ENCODE measurements around the gene KCMF1. TPM values are rescaled to one million over a fixed set of nuclear protein-coding genes. Genes with fewer than 3 reads are reported as not detected.
A peak's percentile ranks its signal among the peaks of the same experiment; 100 is the strongest.

Gene KCMF1
- total and polyA plus RNA-seq, 11 donors: 10.9 to 104 (median 80.0) TPM

- DNase-seq (no peak), ATAC-seq (no peak)
- TF ChIP-seq CTCF (IDR thresholded peaks at IDR 0.05) (no peak), POLR2A (IDR thresholded peaks at IDR 0.05) (no peak)
- Histone ChIP-seq H3K36me3 (peaks cover 0 to 90% (median 62%) of the 10 kb centered on the region in 9 donors), H3K4me3 (no peak overlapping the region), H3K4me1 (peaks cover 0 to 12% (median 0%) of the 10 kb centered on the region in 12 donors), H3K9me3 (no peaks in the 10 kb centered on the region), H3K27ac (no peak overlapping the region), H3K27me3 (no peaks in the 10 kb centered on the region)
- intact Hi-C loops (cut with DNase I): no loop called here
- 89 to 95% (median 91%) methylated on average over 4 of the region's 4 CpGs for WGBS, 4 donors
Observed at GRCh38 chr2:85042330-85042729, 71.4 kb downstream of the KCMF1 start.

- no peak for TF ChIP-seq CTCF (IDR thresholded peaks at IDR 0.05)
- no peak for TF ChIP-seq POLR2A (IDR thresholded peaks at IDR 0.05)
- no peaks in the 10 kb centered on the region for H3K9me3 ChIP-seq
- peaks cover 0 to 5% (median 0%) of the 10 kb centered on the region in 12 donors for H3K4me1 ChIP-seq
- peaks cover 0 to 100% (median 81%) of the 10 kb centered on the region in 9 donors for H3K36me3 ChIP-seq
- DNase-seq (no peak), ATAC-seq (peak in 2 of 4 donors; percentile 45 to 54)
- no peak overlapping the region for H3K27ac ChIP-seq
- intact Hi-C loops (cut with DNase I): no loop called here
- no peaks in the 10 kb centered on the region for H3K27me3 ChIP-seq
- WGBS, 4 donors: 92 to 99% (median 99%) methylated on average over 3 of the region's 3 CpGs
- H3K4me3 ChIP-seq: no peak overlapping the region
Observed at GRCh38 chr2:85048534-85048933, 77.6 kb downstream of the KCMF1 start.

GRCh38 chr2:85049236-85049635 is 78.3 kb downstream of the KCMF1 start:
- Histone ChIP-seq H3K9me3 (no peaks in the 10 kb centered on the region), H3K4me3 (no peak overlapping the region), H3K27me3 (no peaks in the 10 kb centered on the region), H3K4me1 (peaks cover 0 to 8% (median 0%) of the 10 kb centered on the region in 12 donors), H3K27ac (no peak overlapping the region), H3K36me3 (peaks cover 0 to 100% (median 81%) of the 10 kb centered on the region in 9 donors)
- DNase-seq (no peak), ATAC-seq (no peak)
- 72 to 80% (median 77%) methylated on average over 10 of the region's 10 CpGs for WGBS, 4 donors
- intact Hi-C loops (cut with DNase I): no loop called here
- TF ChIP-seq CTCF (IDR thresholded peaks at IDR 0.05) (no peak), POLR2A (IDR thresholded peaks at IDR 0.05) (no peak)

DNA sequence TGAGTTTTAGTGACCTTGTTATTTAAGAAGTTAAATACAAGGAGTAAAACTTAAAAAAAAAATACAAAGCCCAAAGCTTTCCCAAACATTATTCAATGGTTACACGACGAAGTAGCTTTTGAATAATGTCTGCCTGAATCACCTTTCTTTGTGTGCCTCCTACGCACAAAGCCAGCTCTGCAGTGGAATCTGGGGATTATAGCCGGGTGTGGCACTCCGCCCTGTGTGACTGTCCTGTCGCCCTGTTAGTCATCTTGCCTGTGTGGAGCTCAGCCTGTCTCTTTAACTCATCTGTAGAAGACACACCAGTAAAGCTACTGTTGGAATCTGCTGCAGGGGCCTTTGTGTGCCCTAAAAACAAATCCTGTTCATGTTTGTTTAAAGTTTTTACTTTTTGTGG is 82.8 kb downstream of the KCMF1 start:
- Histone ChIP-seq H3K4me1 (peaks cover 0 to 33% (median 0%) of the 10 kb centered on the region in 12 donors), H3K4me3 (no peak overlapping the region), H3K36me3 (peaks cover 0 to 67% (median 57%) of the 10 kb centered on the region in 9 donors), H3K27me3 (no peaks in the 10 kb centered on the region), H3K9me3 (no peaks in the 10 kb centered on the region), H3K27ac (no peak overlapping the region)
- intact Hi-C loops (cut with DNase I): no loop called here
- WGBS, 4 donors: 85 to 88% (median 86%) methylated on average over 6 of the region's 6 CpGs
- DNase-seq (no peak), ATAC-seq (no peak)
- TF ChIP-seq POLR2A (IDR thresholded peaks at IDR 0.05) (no peak), CTCF (IDR thresholded peaks at IDR 0.05) (no peak)

Data from heart left ventricle (tissue), 16 donors.